ENCODE data around the gene VCAM1. TPM values are rescaled to one million over a fixed set of nuclear protein-coding genes. Genes with fewer than 3 reads are reported as not detected.

The VCAM1 gene
- polyA plus RNA-seq, 1 donor from 2014 or later, result 3.2 TPM

DNA sequence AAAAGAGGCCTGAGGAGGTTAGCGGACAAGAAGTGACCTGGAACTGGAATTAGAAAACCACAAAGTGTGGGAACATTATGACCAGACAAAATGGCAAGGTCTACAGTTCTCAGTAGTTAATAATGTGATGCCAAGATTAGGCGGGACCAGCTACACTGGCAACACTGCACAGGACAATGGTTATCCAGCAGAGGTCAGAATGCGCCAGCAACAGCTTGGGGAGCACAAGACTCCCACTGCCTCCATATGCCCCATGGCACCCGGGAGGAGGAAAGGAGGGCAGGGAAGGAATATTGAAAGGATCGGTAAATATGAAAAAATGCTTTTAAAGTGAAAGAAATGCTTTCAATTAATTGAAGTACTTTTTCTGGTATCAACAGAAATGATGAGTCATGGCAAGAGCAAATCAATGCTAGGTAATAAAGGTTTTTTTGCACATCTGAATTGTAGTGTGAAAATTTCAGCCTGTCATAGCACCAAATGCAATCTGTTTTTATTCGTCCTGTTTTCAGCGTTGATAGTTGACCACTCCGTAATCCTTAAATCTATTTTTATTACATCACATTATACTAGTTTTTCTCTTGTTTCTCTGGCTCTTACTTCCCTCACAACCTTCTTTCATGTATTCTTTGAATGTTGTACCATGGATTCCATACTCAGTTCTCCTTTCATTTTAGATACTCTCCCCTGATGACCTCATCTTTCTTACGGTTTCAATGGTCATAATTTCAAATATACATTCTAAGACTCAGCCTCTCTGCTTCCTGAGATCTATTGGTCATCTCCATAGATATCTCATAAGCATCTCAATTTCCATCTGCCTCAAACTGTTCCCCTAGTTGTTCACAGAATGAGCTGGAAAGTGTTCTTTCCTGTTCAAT, 30.7 kb downstream of the VCAM1 start:
- no peak overlapping the region for H3K9ac ChIP-seq (ENCODE audit: low read length)
- H3K9me3 ChIP-seq (ENCODE audit: low read length), result peaks cover 3% of the 10 kb centered on the region
- no peak overlapping the region for H3K27ac ChIP-seq (ENCODE audit: low read length)
- no peak overlapping the region for H3K4me3 ChIP-seq (ENCODE audit: low read length)
- H3K9me2 ChIP-seq (ENCODE audit: insufficient read depth, low read length), result no peaks in the 10 kb centered on the region
- H3K27me3 ChIP-seq (ENCODE audit: insufficient read depth, low read depth, low read length), result no peaks in the 10 kb centered on the region
- no peaks in the 10 kb centered on the region for H3F3A ChIP-seq (ENCODE audit: insufficient read depth, low read length, poor library complexity, severe bottlenecking)
- TF ChIP-seq POLR2AphosphoS5 (IDR thresholded peaks at IDR 0.05) (no peak), EP300 (conservative IDR thresholded peaks at IDR 0.05; ENCODE audit: poor library complexity, severe bottlenecking) (no peak), EZH2 (IDR thresholded peaks at IDR 0.05; ENCODE audit: borderline replicate concordance, insufficient read depth, low read length, poor library complexity, severe bottlenecking) (no peak), RAD21 (conservative IDR thresholded peaks at IDR 0.05) (no peak), SMC3 (conservative IDR thresholded peaks at IDR 0.05; ENCODE audit: poor library complexity) (no peak), TAF1 (IDR thresholded peaks at IDR 0.05; ENCODE audit: low read depth) (no peak), MXI1 (conservative IDR thresholded peaks at IDR 0.05; ENCODE audit: poor library complexity, severe bottlenecking) (no peak)
- TF ChIP-seq, protein P1, sequence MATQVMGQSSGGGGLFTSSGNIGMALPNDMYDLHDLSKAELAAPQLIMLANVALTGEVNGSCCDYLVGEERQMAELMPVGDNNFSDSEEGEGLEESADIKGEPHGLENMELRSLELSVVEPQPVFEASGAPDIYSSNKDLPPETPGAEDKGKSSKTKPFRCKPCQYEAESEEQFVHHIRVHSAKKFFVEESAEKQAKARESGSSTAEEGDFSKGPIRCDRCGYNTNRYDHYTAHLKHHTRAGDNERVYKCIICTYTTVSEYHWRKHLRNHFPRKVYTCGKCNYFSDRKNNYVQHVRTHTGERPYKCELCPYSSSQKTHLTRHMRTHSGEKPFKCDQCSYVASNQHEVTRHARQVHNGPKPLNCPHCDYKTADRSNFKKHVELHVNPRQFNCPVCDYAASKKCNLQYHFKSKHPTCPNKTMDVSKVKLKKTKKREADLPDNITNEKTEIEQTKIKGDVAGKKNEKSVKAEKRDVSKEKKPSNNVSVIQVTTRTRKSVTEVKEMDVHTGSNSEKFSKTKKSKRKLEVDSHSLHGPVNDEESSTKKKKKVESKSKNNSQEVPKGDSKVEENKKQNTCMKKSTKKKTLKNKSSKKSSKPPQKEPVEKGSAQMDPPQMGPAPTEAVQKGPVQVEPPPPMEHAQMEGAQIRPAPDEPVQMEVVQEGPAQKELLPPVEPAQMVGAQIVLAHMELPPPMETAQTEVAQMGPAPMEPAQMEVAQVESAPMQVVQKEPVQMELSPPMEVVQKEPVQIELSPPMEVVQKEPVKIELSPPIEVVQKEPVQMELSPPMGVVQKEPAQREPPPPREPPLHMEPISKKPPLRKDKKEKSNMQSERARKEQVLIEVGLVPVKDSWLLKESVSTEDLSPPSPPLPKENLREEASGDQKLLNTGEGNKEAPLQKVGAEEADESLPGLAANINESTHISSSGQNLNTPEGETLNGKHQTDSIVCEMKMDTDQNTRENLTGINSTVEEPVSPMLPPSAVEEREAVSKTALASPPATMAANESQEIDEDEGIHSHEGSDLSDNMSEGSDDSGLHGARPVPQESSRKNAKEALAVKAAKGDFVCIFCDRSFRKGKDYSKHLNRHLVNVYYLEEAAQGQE (IDR thresholded peaks at IDR 0.05; ENCODE audit: borderline replicate concordance), result no peak
- TF ChIP-seq, protein P2, sequence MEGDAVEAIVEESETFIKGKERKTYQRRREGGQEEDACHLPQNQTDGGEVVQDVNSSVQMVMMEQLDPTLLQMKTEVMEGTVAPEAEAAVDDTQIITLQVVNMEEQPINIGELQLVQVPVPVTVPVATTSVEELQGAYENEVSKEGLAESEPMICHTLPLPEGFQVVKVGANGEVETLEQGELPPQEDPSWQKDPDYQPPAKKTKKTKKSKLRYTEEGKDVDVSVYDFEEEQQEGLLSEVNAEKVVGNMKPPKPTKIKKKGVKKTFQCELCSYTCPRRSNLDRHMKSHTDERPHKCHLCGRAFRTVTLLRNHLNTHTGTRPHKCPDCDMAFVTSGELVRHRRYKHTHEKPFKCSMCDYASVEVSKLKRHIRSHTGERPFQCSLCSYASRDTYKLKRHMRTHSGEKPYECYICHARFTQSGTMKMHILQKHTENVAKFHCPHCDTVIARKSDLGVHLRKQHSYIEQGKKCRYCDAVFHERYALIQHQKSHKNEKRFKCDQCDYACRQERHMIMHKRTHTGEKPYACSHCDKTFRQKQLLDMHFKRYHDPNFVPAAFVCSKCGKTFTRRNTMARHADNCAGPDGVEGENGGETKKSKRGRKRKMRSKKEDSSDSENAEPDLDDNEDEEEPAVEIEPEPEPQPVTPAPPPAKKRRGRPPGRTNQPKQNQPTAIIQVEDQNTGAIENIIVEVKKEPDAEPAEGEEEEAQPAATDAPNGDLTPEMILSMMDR (IDR thresholded peaks at IDR 0.05; ENCODE audit: poor library complexity, severe bottlenecking), result no peak
- no peaks in the 10 kb centered on the region for H3K79me2 ChIP-seq (replicated peaks; ENCODE audit: insufficient read depth, low read length)
- H2AFZ ChIP-seq (ENCODE audit: low read depth, low read length), result no peak overlapping the region
- no peaks in the 10 kb centered on the region for H3K36me3 ChIP-seq (ENCODE audit: insufficient read depth, low read length)
- H3K4me2 ChIP-seq (ENCODE audit: low read length), result no peak overlapping the region
- no peaks in the 10 kb centered on the region for H4K20me1 ChIP-seq (ENCODE audit: insufficient read depth)

DNA sequence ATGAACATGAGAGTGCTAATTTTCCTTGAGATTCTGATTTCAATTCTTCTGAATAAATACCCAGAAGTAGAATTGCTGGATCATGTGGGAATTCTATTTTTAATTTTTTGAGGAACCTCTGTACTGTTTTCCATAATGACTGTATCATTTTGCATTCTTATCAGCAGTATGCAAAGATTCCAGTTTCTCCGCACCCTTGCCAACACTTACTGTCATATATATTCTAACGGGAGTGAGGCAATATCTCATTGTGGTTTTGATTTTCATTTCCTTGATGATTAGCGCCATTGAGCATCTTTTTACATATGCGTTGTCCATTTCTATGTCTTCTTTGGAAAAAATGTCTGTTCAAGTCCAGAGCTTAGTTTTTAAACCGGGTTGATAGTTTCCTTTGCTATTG, 33.2 kb downstream of the VCAM1 start:
- Histone ChIP-seq H4K20me1 (ENCODE audit: insufficient read depth) (no peaks in the 10 kb centered on the region), H3K9me2 (ENCODE audit: insufficient read depth, low read length) (no peaks in the 10 kb centered on the region), H3K79me2 (replicated peaks; ENCODE audit: insufficient read depth, low read length) (no peaks in the 10 kb centered on the region), H3K4me3 (ENCODE audit: low read length) (no peak overlapping the region), H3K9me3 (ENCODE audit: low read length) (peaks cover 3% of the 10 kb centered on the region), H3K4me2 (ENCODE audit: low read length) (no peak overlapping the region), H3K27me3 (ENCODE audit: insufficient read depth, low read depth, low read length) (no peaks in the 10 kb centered on the region), H3K9ac (ENCODE audit: low read length) (no peak overlapping the region), H3F3A (ENCODE audit: insufficient read depth, low read length, poor library complexity, severe bottlenecking) (no peaks in the 10 kb centered on the region), H3K27ac (ENCODE audit: low read length) (no peak overlapping the region), H3K36me3 (ENCODE audit: insufficient read depth, low read length) (no peaks in the 10 kb centered on the region), H2AFZ (ENCODE audit: low read depth, low read length) (no peak overlapping the region)
- TF ChIP-seq TAF1 (IDR thresholded peaks at IDR 0.05; ENCODE audit: low read depth) (no peak), EZH2 (IDR thresholded peaks at IDR 0.05; ENCODE audit: borderline replicate concordance, insufficient read depth, low read length, poor library complexity, severe bottlenecking) (no peak), RAD21 (conservative IDR thresholded peaks at IDR 0.05) (no peak), SMC3 (conservative IDR thresholded peaks at IDR 0.05; ENCODE audit: poor library complexity) (no peak), MXI1 (conservative IDR thresholded peaks at IDR 0.05; ENCODE audit: poor library complexity, severe bottlenecking) (no peak), EP300 (conservative IDR thresholded peaks at IDR 0.05; ENCODE audit: poor library complexity, severe bottlenecking) (no peak)
- TF ChIP-seq, protein P1 (IDR thresholded peaks at IDR 0.05; ENCODE audit: borderline replicate concordance), result no peak
- TF ChIP-seq, protein P2 (IDR thresholded peaks at IDR 0.05; ENCODE audit: poor library complexity, severe bottlenecking), result no peak

All from neural cell (in vitro differentiated cells).